Measurements from ENCODE around the gene MAP6D1. TPM values are rescaled to one million over a fixed set of nuclear protein-coding genes. Genes with fewer than 3 reads are reported as not detected.

The MAP6D1 gene
- total RNA-seq, 1 experiment from 2014 or later: 2.9 TPM

- Histone ChIP-seq H3K9me3 (no peaks in the 10 kb centered on the region), H3K4me1 (peaks cover 8% of the 10 kb centered on the region), H3K4me3 (ENCODE audit: low read depth, low read length) (no peak overlapping the region), H3K36me3 (ENCODE audit: control insufficient read depth, insufficient read depth, low read length) (no peaks in the 10 kb centered on the region; the same call in 1 of the 2 replicates), H3K27me3 (replicated peaks; ENCODE audit: control insufficient read depth, insufficient read depth, low read length) (no peaks in the 10 kb centered on the region)
- BruUV-seq (replicated peaks): no TSS peak
- POLR2A ChIA-PET: no interaction called here
- no peak for DNase-seq
- intact Hi-C loops (cut with micrococcal nuclease; ENCODE audit: unreplicated experiment): no loop called here
- Mint-ChIP-seq H3K27ac (ENCODE audit: unreplicated experiment) (no peak overlapping the region), H3K4me3 (ENCODE audit: unreplicated experiment) (no peak overlapping the region), H3K4me1 (ENCODE audit: low read depth, unreplicated experiment) (peaks cover 8% of the 10 kb centered on the region), H3K27me3 (ENCODE audit: insufficient read depth, unreplicated experiment) (no peaks in the 10 kb centered on the region), H3K9me3 (ENCODE audit: unreplicated experiment) (no peaks in the 10 kb centered on the region), H3K36me3 (ENCODE audit: insufficient read depth, unreplicated experiment) (peaks cover 20% of the 10 kb centered on the region)
- CTCF ChIA-PET: interaction anchor here (1.4 kb wide), 1 partner anchor 56 kb away, joined by 6 read pairs; no protein-coding TSS in a partner anchor
- no peak for TF ChIP-seq CTCF (IDR thresholded peaks at IDR 0.05; ENCODE audit: insufficient read depth in 1 of 2, low read depth in 1 of 2, low read length in 1 of 2, severe bottlenecking in 1 of 2, unreplicated experiment in 1 of 2)
Measured at GRCh38 chr3:183827809-183828537, 2.6 kb upstream of the MAP6D1 start.

- DNase-seq: no peak
- H3K27ac Mint-ChIP-seq (ENCODE audit: unreplicated experiment): no peak overlapping the region
- POLR2A ChIA-PET: no interaction called here
Measured at GRCh38 chr3:183826448-183827250, 1.3 kb upstream of the MAP6D1 start.

More at GRCh38 chr3:183826448-183827250, 1.3 kb upstream of the MAP6D1 start:
- Histone ChIP-seq H3K9me3 (no peaks in the 10 kb centered on the region), H3K27me3 (replicated peaks; ENCODE audit: control insufficient read depth, insufficient read depth, low read length) (no peaks in the 10 kb centered on the region), H3K4me3 (ENCODE audit: low read depth, low read length) (no peak overlapping the region), H3K4me1 (peaks cover 8% of the 10 kb centered on the region), H3K36me3 (ENCODE audit: control insufficient read depth, insufficient read depth, low read length) (no peaks in the 10 kb centered on the region; the same call in 1 of the 2 replicates)
- Mint-ChIP-seq H3K9me3 (ENCODE audit: unreplicated experiment) (no peaks in the 10 kb centered on the region), H3K4me1 (ENCODE audit: low read depth, unreplicated experiment) (peaks cover 8% of the 10 kb centered on the region), H3K36me3 (ENCODE audit: insufficient read depth, unreplicated experiment) (peaks cover 20% of the 10 kb centered on the region), H3K27me3 (ENCODE audit: insufficient read depth, unreplicated experiment) (no peaks in the 10 kb centered on the region), H3K4me3 (ENCODE audit: unreplicated experiment) (peak overlapping the region; percentile 57)
- no peak for TF ChIP-seq CTCF (IDR thresholded peaks at IDR 0.05; ENCODE audit: insufficient read depth in 1 of 2, low read depth in 1 of 2, low read length in 1 of 2, severe bottlenecking in 1 of 2, unreplicated experiment in 1 of 2)
- intact Hi-C loops (cut with micrococcal nuclease; ENCODE audit: unreplicated experiment): no loop called here
- BruUV-seq (replicated peaks): no TSS peak
- CTCF ChIA-PET: interaction anchor here (1.4 to 2.2 kb wide), 2 partner anchors 58 kb away, joined by 6 to 12 read pairs; partner anchors contain the start of gene PARL
